Endothelial cell of umbilical vein (primary cell): ENCODE measurements around the gene SRCIN1. TPM values are rescaled to one million over a fixed set of nuclear protein-coding genes. Genes with fewer than 3 reads are reported as not detected.

ENCODE experiments used
- BruUV-seq: library from RNA; stranded (reverse); fragments of 400-500 nt; replicated peaks from 2 replicates; lab custom pipeline; 2021; lab: Mats Ljungman, UMichigan
- CTCF ChIA-PET: fragments of 300-600, 350-600 bp; sonication (Branson Sonifier 250); formaldehyde crosslinking; loops from one replicate; lab custom pipeline; 2021; ENCODE audit warnings: antibody characterized with exemption, inconsistent platforms; lab: Charles Lee
- POLR2A ChIA-PET: fragments of 300-600, 350-600 bp; sonication (Branson Sonifier 250); formaldehyde crosslinking; loops from one replicate; lab custom pipeline; 2021; ENCODE audit warnings: antibody characterized with exemption, inconsistent platforms; lab: Charles Lee
- DNase-seq: peaks from one replicate; pipeline ENCODE4 v3.0.0-alpha.2; 2011; ENCODE audit warnings: low read depth, low spot score
- FAIRE-seq: peaks from 2 replicates; lab custom pipeline; 2011; peaks lifted over from hg19 to GRCh38; lab: Jason Lieb, UNC
- H2AFZ ChIP-seq: 2 replicates; pipeline ENCODE4 v1.6.0; 2012; ENCODE audit warnings: low read depth, low read length, control low read depth, inconsistent platforms
- H3K27ac ChIP-seq: 2 replicates; pipeline ENCODE4 v1.5.1; 2011; ENCODE audit warnings: low read depth, mild to moderate bottlenecking, control low read depth, low read length, moderate library complexity; ENCODE audit not compliant: insufficient read depth
- H3K27me3 ChIP-seq, 2 experiments: 2 replicates each; pipeline versions ENCODE4 v1.6.0 to v1.6.1; 2011; ENCODE audit warnings: low read length in 2 of 2, mixed read lengths in 1 of 2; ENCODE audit not compliant: control insufficient read depth in 2 of 2, insufficient read depth in 2 of 2
- H3K36me3 ChIP-seq, 2 experiments: 2 replicates in 1 of 2; 3 replicates in 1 of 2; pipeline ENCODE4 v1.5.1; 2011; ENCODE audit warnings: low read length in 2 of 2, mild to moderate bottlenecking in 1 of 2, moderate library complexity in 1 of 2; ENCODE audit not compliant: control insufficient read depth in 2 of 2, insufficient read depth in 2 of 2; ENCODE audit errors: extremely low read depth in 1 of 2
- H3K4me1 ChIP-seq: 3 replicates; pipeline ENCODE4 v1.5.1; 2011; ENCODE audit warnings: mild to moderate bottlenecking, low read length; ENCODE audit not compliant: control insufficient read depth, insufficient read depth; ENCODE audit errors: extremely low read depth
- H3K4me2 ChIP-seq: 2 replicates; pipeline ENCODE4 v1.6.1; 2011; ENCODE audit warnings: low read length, control low read depth, mixed read lengths; ENCODE audit not compliant: insufficient read depth
- H3K4me3 ChIP-seq, 3 experiments: fragments of 200-600 bp in 1 of 3; sonication (generic), shearing (Covaris generic) in 1 of 3; replicated peaks in 1 of 3; 2 replicates each; pipeline ENCODE4 v1.5.1; 2011 to 2016; ENCODE audit warnings: control low read depth in 3 of 3, low read length in 3 of 3, mild to moderate bottlenecking in 2 of 3, inconsistent platforms in 1 of 3, low read depth in 1 of 3, moderate library complexity in 1 of 3; ENCODE audit not compliant: insufficient read depth in 1 of 3
- H3K79me2 ChIP-seq: 2 replicates; pipeline ENCODE4 v1.6.0; 2012; ENCODE audit warnings: low read length, inconsistent platforms; ENCODE audit not compliant: control insufficient read depth, insufficient read depth
- H3K9ac ChIP-seq: replicated peaks from 2 replicates; pipeline ENCODE3; 2011; ENCODE audit warnings: low read length, control low read depth; ENCODE audit not compliant: insufficient read depth; ENCODE audit errors: extremely low read depth
- H3K9me1 ChIP-seq: replicated peaks from 3 replicates; pipeline ENCODE4 v1.6.0; 2011; ENCODE audit warnings: mild to moderate bottlenecking, low read length; ENCODE audit not compliant: control insufficient read depth, insufficient read depth; ENCODE audit errors: extremely low read depth
- H3K9me3 ChIP-seq: replicated peaks from 2 replicates; pipeline ENCODE4 v1.5.1; 2012; ENCODE audit warnings: low read length, inconsistent platforms; ENCODE audit not compliant: control insufficient read depth, insufficient read depth
- H4K20me1 ChIP-seq: replicated peaks from 2 replicates; pipeline ENCODE3; 2011; ENCODE audit warnings: mild to moderate bottlenecking, low read length; ENCODE audit not compliant: control insufficient read depth, insufficient read depth; ENCODE audit errors: extremely low read depth
- CTCF ChIP-seq, 2 donors: IDR thresholded peaks; 1 replicate in 1 of 2; 2 replicates in 1 of 2; pipeline ENCODE4 v1.5.1; 2011; ENCODE audit warnings: low read length in 2 of 2, mild to moderate bottlenecking in 2 of 2, moderate library complexity in 2 of 2, control low read depth in 1 of 2, inconsistent platforms in 1 of 2, low read depth in 1 of 2; ENCODE audit not compliant: insufficient read depth in 1 of 2; ENCODE audit errors: extremely low read depth in 1 of 2
- EZH2 ChIP-seq: IDR thresholded peaks from 2 replicates; pipeline ENCODE4 v1.6.1; 2012; ENCODE audit warnings: borderline replicate concordance, low read depth, mild to moderate bottlenecking, moderate library complexity, low read length, inconsistent platforms; ENCODE audit not compliant: severe bottlenecking
- FOS ChIP-seq: IDR thresholded peaks from 2 replicates; pipeline ENCODE4 v1.6.1; 2011; ENCODE audit warnings: mild to moderate bottlenecking, low read length, moderate library complexity, borderline replicate concordance; ENCODE audit not compliant: insufficient read depth
- GATA2 ChIP-seq: IDR thresholded peaks from 2 replicates; pipeline ENCODE4 v1.7.0; 2011; ENCODE audit warnings: low read depth, mild to moderate bottlenecking, moderate library complexity, mixed read lengths, low read length; ENCODE audit not compliant: insufficient read length, insufficient read depth
- JUN ChIP-seq: IDR thresholded peaks from 2 replicates; pipeline ENCODE4 v1.6.1; 2011; ENCODE audit warnings: borderline replicate concordance, low read depth; ENCODE audit not compliant: insufficient read length, insufficient read depth
- MAX ChIP-seq: IDR thresholded peaks from 2 replicates; pipeline ENCODE4 v1.6.1; 2011; ENCODE audit not compliant: insufficient read depth, insufficient read length
- MYC ChIP-seq: IDR thresholded peaks from one replicate; pipeline ENCODE4 v1.6.1; 2011; ENCODE audit warnings: mild to moderate bottlenecking, low read depth, low read length
- POLR2A ChIP-seq: IDR thresholded peaks from 2 replicates; pipeline ENCODE4 v1.6.1; 2012; ENCODE audit warnings: low read depth, mild to moderate bottlenecking, control low read depth, low read length
- POLR2AphosphoS5 ChIP-seq: IDR thresholded peaks from 2 replicates; pipeline ENCODE4 v1.6.1; 2012; ENCODE audit warnings: low read depth, mild to moderate bottlenecking, control low read depth, low read length, moderate library complexity; ENCODE audit not compliant: insufficient read depth
- dilution Hi-C: fragments of 300-500 bp; cut with MboI; formaldehyde crosslinking; loops from one replicate; pipeline ENCODE4 v1.15.0; 2019; ENCODE audit warnings: low sequenced_read_pairs; ENCODE audit not compliant: extremely low pct_ligation_motif_present
- intact Hi-C: fragments of 100-400 bp; cut with micrococcal nuclease; formaldehyde crosslinking; loops from one replicate; pipeline ENCODE4 v1.10.0; 2022
- polyA plus RNA-seq, 4 experiments: library from polyadenylated mRNA; depleted of rRNA in 3 of 4; stranded (reverse) in 3 of 4; unstranded in 1 of 4; fragments of >200 nt; gene quantifications; 2 replicates each; pipeline versions ENCODE4 v1.2.1 to v1.2.3, GENCODE V29; 2011 to 2012; ENCODE audit warnings: missing spikeins in 1 of 4
- total RNA-seq: library from RNA; stranded (reverse); gene quantifications from 2 replicates; pipeline ENCODE4 v1.2.3, GENCODE V29; 2021

Gene SRCIN1
- total and polyA plus RNA-seq, 2 donors (not counting 3 experiments of a cell fraction or from before 2014, with no cell fraction given): 0.15 to 0.35 TPM

GRCh38 chr17:38545531-38546225 lies 60.1 kb downstream of the SRCIN1 start:
- dilution Hi-C loops: no loop called here
- H3K4me3 ChIP-seq: no peak overlapping the region
- H3K4me1 ChIP-seq: no peaks in the 10 kb centered on the region
- TF ChIP-seq JUN (no peak), GATA2 (no peak), MAX (no peak), FOS (no peak), CTCF (IDR thresholded peaks at IDR 0.05; ENCODE audit: extremely low read depth in 1 of 2, insufficient read depth in 1 of 2, low read depth in 1 of 2, low read length in 2 of 2) (no peak), POLR2AphosphoS5 (no peak), POLR2A (no peak), MYC (no peak), EZH2 (no peak)
- DNase-seq: no peak
- intact Hi-C loops: no loop called here
- no peaks in the 10 kb centered on the region for H3K9me1 ChIP-seq
- no peaks in the 10 kb centered on the region for H3K79me2 ChIP-seq
- H2AFZ ChIP-seq: no peak overlapping the region
- no peak overlapping the region for H3K4me2 ChIP-seq
- BruUV-seq: no TSS peak
- H3K36me3 ChIP-seq: no peaks in the 10 kb centered on the region
- H3K9ac ChIP-seq: no peak overlapping the region
- no peaks in the 10 kb centered on the region for H4K20me1 ChIP-seq
- ChIA-PET CTCF (interaction anchor here (1.0 to 6.7 kb wide), 3 partner anchors 8 to 13 kb away, joined by 4 to 40 read pairs (median 6); no protein-coding TSS in a partner anchor), POLR2A (no interaction called here)
- H3K27me3 ChIP-seq: no peaks in the 10 kb centered on the region
- no peak for FAIRE-seq
- no peaks in the 10 kb centered on the region for H3K9me3 ChIP-seq
- no peak overlapping the region for H3K27ac ChIP-seq
